NCI-H748 (cell line): ENCODE data around the gene ZNF787.
A peak's percentile ranks its signal among the peaks of the same experiment; 100 is the strongest.

ENCODE experiments used
- DNase-seq: peaks from one replicate; lab custom pipeline; 2025; ENCODE audit not compliant: unreplicated experiment; lab: John Stamatoyannopoulos, UW

Gene ZNF787

DNA sequence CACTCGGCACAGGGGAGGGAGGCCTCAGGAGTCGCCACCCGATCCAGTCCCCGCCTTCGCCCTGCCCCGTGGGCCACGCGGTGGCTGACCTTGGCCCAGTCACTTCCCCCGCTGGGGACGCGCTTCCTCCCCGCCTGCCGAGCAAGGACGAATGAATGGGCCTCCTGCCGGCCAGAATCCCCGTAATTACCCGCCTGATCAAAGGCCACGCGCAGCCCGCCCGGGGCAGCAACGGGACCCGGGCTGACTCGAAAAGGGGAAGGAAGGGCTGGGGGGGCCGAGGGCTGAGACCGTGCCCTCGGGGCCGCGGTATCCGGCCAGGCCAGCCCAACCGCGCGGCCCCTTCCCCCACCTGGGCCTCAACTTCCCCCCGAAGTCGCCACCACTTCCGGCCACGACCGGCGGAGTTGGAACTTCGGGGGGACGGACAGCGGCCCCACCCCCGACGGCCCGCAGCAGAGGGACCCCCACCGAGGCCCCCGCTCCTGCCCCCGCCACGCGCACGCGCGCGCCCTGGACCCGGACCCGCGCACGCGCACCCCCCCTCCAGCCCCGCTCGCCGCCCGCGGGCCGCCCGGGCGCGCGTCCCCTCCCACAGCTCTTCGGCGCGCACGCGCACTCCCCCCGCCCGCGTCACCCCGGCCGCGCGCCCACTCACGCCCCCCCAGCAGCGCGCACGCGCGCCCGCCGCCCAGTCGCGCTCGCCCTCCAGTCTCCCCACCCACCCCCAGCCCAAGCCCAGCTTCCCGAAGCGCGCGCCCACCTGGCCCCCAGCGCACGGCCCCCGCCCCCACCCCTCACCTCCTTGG, 520 bp downstream of the ZNF787 start:
- peak; percentile 84 for DNase-seq

DNA sequence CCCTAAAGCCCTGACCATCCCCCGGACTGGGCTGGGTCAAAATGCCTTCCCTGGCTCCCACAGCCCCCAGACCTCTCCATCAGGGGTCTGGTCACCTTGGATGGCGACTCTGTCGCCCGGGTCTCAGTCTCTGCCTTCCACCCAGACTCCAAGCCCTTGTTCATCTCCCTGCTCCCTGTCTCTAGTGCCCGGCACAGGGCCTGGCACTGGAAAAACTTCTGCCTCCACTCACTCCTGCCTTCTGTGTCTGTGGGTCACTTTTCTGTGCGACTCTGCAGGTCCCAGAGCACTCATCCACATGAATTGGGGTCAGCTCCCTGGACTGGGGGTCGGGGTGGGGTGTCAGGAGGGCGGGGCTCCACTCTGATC, 1.1 kb downstream of the ZNF787 start:
- DNase-seq, result no peak

DNA sequence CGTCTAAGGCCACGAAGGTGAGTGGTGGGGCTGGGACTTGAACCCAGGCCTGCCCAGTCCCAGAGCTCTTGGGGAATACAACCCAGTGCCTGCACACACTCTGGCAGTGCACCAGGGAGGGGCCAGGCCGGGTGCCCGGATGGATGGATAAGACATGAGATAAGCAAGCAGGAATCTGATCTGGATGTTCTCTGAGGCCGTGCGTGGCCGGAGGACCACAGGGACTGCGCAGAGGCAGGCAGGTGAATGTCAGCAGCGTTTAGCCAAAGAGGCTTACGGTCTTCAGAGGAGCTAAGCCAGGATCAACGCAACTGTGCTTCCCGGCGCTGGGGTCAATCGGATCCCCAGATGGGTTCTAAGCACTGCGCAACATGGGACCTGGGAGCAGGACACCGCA, 1.5 kb downstream of the ZNF787 start:
- DNase-seq, result no peak

DNA sequence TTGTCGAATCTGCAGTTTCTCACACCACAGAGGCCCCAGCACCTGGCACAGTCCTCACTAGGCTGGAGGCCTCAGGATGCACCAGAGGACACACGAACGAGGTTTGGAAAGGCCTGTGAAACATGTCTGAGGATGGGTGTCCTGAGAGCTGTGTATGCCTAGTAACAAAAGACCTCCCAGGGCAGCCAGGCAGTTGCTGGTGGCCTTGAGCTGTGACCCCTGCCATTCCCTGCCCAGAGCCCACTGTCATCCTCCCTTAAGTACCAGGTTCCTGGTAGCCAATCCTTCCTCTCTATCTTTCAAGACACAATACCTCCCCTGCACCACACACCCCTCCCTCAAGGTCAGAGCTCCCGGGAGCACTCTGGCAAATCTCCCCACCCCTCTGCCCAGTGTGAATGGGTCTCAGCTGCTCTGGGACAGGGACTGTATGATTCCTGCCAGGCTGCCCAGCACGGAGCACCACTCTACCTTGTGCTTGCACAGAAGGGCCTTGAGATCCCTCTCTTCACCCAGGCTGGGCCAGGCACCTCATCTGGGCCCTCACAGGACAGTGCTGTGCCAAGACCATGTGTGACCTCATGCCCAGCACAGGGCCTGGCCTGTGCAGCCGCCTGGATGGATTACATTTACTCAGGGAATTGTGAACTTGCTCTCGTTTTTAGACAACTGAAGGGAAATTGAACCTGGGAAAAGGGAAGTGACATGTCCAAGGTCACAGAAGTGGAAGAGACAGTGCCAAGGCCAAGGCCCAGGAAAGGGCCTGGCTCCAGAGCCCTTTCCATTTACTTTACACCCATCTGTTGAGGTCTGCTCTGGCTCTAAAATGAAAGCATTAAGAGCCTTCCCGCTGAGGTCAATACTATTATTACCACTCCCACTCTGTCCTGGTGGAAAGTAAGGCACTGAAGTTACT, 2.2 kb downstream of the ZNF787 start:
- DNase-seq, result no peak

DNA sequence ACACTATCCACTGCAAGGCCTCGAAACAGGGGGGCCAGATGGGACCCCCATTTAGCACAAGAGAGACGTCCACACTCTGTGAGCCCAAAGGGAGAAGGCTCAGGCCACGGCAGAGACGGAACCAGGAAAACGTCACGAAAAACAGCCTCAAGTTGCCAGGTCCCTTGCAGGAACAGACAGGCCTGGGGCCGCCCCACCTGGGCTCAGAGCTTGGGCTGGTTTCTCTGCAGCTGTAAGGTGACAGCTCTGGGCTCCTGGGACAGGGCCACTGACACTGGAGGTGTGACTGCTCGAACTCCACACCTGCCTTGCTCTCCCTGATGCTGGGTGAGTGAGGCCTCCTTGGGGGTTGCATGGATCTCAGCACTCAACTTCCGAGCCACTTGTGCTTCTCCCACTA, 3.2 kb downstream of the ZNF787 start:
- DNase-seq, result no peak

DNA sequence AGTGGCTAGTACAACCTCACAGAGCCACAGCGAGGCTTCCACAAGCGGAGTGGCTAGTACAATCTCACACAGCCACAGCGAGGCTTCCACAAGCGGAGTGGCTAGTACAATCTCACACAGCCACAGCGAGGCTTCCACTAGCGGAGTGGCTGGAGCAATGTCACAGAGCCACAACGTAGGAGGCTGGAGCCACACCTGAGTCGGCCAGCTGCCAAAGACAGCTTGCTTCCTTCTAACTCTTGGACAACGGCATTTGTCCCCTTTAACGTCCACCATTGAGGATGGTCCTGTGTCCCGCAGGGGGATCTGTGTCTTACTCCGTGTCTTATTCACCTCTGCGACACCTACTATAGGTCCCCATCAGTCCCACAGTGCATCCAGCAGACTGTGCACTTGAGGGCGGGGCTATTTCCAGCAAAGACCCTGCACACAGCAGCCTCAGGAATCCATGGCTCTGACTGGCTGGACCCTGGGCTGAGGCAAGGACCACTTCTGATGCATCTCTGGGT, 3.7 kb downstream of the ZNF787 start:
- no peak for DNase-seq

DNA sequence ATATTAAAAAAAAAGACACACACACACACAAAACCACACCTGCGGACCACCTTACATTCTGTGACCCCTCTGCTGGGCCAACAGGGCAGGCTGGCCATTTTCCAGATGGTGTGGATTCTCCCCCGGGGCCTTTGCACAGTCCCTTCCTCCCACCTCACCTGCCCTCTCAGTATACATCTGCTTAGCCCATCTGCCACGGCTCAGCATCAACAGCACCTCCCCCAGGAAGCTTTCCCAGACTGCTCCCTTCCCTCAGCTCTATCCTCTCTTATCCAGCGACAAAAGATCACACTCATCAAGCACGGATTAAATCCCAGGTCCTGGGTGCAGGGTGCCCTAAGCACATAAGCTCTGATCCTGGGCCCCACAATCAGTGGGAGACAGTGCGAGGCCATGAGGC, 4.5 kb downstream of the ZNF787 start:
- DNase-seq, result no peak

DNA sequence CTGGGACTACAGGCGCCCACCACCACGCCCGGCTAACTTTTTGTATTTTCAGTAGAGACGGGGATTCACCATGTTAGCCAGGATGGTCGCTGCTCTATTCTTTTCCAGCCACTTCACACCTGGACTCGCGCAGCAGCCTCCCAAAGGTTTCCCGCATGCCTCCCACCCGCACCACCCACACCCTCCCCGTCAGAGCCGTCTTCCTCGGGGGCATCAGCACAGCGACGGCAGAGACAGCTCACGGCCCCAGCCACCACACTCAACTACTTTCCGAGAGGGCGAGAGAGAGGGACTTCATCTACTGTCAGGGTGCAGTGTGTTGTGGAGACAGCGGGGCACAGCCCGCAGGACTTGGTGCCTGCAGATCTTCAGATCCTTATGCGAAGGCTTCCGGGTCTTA, 5.6 kb downstream of the ZNF787 start:
- no peak for DNase-seq

DNA sequence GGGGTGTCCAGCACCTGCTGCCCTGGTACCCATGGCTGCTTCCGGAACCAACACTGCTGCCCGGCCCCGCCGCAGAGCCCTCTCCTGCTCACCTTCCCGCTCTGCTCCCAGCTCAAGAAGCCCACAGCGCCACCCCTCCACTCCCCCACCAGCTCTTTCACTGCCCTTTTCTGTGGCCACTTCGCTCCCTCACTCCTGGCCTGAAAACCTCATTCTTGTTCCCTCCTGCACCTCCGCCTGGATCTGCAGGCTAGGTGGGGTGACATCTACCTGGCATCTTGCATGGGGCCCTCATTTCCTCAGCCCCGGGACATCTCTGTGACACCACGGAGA, 6.4 kb downstream of the ZNF787 start:
- no peak for DNase-seq

DNA sequence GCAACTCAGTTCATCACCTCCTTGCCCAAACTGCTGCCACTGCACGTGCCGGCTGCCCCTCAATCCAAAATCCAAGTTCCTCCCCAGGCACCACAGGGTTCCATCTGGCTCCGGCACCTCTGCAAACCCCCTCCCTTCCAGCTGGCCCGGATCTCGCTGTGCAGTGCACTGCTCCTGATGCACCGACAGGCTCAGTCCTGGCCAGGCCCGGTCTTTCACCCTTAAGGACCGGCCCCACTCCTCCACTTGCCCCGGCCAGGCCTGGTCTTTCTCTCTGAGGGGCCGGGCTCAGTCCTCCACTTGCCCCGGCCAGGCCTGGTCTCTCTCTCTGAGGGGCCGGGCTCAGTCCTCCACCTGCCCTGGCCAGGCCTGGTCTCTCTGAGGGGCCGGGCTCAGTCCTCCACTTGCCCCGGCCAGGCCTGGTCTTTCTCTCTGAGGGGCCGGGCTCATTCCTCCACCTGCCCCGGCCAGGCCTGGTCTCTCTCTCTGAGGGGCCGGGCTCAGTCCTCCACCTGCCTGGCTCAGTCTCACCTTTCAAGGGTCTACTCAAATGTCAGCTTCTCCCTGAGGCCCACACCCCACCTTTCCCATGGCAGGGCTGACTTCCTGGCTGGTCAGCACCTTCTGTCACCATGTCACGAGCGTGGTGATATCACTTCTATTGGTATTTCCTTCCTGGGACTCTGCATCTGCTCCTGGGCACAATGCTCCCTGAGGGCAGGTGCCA, 6.9 kb downstream of the ZNF787 start:
- no peak for DNase-seq

DNA sequence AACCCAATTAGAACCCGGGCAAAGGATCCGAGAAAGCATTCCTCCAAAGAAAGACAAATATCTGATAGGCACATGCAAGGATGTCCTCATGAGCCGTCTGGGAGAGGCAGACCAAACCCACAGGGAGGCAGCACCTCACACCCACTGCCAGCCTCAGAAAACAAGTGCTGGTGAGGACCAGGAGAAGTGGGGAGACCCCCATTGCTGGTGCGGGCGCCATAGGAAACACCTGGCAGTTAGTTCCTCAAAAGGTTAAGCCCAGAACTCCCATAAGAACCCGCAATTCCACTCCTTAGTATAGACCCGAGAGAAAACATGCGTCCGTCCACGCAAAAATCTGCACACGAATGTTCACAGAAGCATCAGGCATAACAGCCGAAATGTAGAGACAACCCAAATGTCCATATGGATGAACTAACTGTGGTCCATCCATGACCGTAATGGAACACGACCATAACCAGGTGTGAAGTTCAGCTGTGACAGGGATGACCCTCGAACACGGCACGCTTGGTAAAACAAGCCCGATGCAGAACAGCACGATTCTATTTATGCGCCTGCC, 7.9 kb downstream of the ZNF787 start:
- DNase-seq, result no peak

DNA sequence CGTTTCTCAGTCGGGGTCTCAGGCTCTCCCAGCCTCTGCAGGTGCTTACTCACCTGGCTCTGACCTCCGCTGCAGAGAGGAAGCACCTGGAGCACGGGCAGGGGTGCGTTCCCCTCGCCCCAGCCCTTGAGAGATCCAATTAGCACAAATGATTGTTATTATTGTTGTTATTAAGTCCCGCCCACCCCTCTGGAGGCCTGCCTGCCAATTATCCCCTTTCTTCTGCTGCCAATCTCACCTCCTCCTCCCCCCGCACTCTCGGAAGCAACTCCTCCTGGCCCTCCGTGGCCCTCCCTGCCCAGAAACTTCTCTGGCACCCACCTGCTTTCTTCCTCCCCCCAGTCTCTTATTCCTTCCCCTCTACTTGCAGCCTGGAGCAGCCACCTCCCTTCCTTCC, 8.8 kb downstream of the ZNF787 start:
- DNase-seq, result peak; percentile 71

DNA sequence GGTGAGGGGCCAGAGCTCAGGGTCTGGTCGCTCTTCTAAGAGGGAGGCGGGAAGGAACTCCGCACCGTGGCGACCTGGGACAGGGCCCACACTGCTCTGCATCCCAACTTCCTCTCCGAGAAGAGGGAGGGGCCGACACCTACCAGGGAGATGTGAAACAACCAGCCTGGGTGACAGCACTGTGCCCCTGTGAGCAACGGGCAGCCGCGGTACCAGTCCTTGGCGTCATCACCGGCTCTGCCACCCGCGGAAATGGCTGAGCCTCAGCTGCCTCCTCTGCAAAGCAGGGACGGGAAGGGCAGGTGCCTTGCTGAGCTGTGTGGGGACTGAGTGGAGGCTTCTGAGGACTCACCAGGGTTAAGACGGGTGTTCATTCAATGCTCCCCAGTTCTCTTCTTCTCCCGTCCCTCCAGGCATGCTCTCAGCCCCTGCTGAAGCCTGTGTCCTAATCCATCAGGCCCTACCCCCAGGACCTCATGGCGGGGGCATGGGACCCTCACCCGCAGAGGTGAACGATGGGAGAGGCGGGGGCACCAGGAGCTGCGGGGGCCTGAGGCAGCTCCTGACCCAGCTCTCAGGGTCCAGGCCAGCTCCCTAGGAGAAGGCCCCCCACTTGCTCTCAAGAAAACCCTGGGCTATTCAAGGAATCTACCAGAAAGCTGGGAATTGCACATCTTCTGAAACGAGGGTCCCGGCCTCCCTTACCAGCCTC, 9.3 kb downstream of the ZNF787 start:
- no peak for DNase-seq

DNA sequence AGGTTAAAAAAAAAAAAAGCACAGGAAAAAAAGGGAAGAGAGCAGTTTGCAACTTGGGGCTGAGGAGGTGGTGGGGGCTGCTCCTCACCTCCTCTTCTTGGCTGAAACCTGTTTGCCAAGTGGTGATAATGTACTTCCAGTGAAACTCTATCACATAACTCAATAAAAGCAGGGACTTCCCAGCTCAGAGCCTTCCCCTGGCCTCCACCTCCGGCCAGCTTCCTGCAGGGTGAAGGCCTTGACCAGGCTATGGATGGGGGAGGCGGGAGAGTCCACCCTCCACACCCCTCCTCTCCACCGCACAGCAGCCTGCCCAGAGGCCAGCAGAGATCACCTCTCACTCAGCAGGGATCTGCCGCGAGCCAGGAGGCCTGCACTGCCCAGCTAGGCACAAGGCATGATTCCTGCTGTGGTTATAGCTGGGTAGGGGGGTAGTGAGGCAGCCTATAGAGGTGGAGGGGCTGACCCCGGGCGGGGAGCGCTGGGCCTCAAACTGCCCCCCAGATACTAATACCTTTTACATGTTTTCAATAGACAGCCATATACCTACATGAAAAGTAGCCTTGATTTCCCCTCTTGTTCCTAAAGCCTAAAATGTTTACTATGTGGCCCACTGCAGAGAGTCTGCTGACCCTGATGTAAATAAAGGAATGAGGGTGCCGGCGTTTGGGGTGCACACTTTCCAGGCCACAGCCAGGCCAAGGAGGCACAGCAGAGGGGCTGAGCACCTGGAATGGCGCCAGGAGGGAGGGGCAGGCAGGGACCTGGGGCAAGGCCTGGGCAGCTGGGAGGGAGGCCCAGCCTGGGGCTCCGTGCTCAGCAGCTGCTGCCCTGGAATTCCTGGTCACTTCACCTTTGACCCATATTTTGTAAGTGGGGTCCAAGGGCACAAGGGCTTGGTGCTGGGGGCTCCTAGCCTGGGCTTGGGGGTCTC, 10.3 kb downstream of the ZNF787 start:
- DNase-seq, result no peak

DNA sequence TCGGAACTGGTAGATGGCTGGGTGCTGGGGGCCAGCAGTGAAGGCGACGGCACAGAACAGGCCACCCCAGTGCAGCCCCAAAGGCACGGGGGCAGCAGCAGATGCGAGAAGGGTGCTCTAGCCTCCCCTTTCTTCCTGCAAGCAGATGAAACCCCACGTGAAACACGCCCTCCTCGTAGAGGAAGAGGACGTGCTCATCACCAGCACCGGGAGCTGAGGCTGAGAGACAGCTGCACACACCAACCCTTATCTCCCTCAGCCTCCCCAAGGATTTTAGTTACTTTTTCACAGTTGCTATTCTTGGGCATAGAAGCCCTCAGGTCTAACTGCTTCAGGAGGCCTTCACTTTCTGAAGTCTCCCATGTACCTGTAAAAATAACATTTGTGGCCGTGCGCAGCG, 11.9 kb downstream of the ZNF787 start:
- DNase-seq, result no peak

DNA sequence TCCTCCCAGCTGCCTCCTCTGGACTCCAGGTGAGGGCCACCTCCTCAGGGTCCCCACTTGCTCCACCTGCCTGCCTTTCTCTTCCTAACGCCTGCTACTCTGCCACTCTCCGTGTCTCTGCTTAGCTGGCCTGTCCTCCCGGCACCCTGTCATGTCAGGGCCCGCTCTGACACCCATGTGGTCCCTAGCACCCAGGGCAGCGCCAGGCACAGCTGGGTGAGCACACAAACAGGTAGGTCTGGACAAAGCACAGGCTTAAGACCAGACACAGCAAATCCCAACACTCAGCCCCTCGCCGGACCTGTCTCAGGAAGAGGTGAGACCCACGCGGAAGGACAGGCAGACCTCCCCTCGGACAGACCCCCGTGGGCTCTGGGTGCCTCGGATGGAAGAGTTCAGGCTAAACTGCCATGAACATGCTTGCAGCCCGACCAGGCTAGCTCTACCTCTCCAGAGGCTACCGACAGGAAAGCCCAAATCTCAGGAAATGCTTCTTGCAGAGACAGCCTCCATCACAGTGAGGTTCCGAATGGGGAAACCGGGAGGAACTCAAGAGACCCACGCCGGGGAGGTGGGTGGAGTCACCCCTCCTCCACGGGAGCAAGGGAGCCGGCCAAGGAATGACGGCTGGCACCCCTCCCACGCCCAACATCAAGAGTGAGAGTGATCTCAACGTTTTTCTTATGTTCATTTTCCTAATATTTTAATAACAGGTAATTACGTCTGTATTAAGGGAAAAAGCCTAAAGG, 12.5 kb downstream of the ZNF787 start:
- no peak for DNase-seq

DNA sequence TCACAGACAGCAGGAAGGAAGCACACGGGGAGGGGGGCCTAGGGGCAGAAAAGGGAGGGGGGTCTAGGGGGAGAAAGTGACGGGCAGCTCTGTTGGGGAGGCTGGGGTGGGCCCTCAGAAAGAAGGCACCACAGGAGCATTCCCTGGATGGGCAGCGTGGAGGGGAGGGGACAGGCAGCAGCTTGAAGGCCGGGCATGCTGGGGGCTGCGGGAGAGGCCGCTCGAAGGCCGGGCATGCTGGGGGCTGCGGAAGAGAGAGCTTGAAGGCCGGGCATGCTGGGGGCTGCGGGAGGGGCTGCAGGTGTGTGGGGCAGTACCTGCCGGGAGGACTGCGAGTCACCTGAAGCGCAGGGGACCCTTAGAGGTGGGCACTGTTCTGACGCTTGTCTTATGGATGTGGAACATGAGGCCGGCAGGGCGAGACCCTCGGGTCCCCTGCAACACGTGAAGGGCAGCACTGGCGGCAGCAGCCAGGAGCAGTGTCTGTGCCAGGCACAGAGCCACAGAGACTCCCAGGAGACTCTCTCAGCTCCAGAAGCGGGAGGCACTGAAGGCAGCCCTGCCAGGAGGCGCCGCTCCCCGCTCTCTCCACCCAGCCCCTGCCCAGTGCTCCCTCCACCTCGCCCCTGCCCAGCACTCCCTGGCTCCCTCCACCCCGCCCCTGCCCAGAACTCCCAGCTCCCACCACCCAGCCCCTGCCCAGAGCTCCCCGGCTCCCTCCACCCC, 13.3 kb downstream of the ZNF787 start:
- DNase-seq, result no peak

DNA sequence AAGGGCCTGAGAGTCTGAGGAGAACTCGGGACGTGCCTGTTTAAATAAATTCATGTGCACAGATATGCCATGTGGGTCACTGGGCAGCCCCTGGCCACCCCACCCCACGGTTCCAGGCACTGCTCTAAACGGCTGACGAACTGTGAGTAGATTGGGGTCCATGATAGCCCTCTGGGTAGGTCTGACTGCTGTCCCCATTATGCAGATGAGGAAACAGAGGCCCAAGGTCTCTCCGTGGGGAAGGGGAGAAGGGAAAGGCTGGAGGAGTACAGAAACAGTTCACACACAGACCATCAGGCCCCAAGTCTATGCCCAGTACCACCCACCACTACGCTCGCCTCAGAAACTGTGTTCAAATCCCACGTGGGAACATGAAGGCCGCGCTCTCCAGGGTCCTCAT, 14.1 kb downstream of the ZNF787 start:
- no peak for DNase-seq
